Measurements from ENCODE around the gene ROBO1. TPM values are rescaled to one million over a fixed set of nuclear protein-coding genes. Genes with fewer than 3 reads are reported as not detected.
A peak's percentile ranks its signal among the peaks of the same experiment; 100 is the strongest.

The ROBO1 gene
- total and polyA plus RNA-seq, 2 donors from 2014 or later = 2.1 to 22.1 TPM

DNA sequence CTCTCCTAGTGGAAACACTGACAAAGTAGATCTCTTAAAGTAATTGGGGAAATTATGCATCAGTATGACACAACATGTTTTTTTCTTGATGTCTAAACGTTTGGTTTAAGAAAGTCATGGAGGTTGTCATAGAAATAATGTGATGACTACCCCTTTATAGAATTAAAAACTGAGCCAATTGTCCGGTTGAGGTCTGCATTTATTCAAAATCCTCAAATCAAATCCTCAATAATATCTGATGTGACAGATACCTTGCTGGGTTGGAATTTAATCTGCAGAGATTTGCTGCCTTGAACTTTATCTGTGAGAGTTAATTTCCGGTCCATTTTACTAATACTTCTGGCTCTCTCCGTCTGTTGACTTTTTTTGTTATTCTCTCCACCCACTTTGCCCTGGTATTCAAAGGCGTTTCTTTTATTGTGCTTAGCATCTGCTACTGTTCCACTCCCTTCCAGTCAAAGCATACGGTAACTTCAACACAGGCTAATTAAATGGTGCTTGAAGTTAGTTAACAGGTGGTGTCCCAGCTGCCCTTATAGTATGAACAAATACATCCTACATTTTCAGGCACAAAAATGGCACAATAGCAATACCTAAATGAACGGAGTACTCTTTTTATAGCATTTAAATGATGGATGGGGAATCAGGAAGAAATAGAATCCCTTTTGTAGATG lies 628.3 kb downstream of the ROBO1 start:
- Histone ChIP-seq H3K27me3 (ENCODE audit: control insufficient read depth, insufficient read depth, low read length) (no peaks in the 10 kb centered on the region), H3K9me3 (ENCODE audit: control insufficient read depth in 2 of 3, insufficient read depth in 1 of 3, low read length in 3 of 3) (no peaks in the 10 kb centered on the region), H3K4me1 (ENCODE audit: control insufficient read depth in 2 of 3, insufficient read depth in 2 of 3, low read depth in 1 of 3, low read length in 3 of 3) (no peaks in the 10 kb centered on the region), H3K9ac (ENCODE audit: low read length in 3 of 3) (no peak overlapping the region), H3K36me3 (ENCODE audit: control insufficient read depth in 2 of 3, insufficient read depth in 3 of 3, low read length in 3 of 3) (no peaks in the 10 kb centered on the region), H3K27ac (ENCODE audit: low read depth in 2 of 2, low read length in 2 of 2) (no peak overlapping the region), H3K4me3 (ENCODE audit: low read length in 3 of 3) (no peak overlapping the region)
- no peak for FAIRE-seq
- DNase-seq = peak in 1 of 5 donors; percentile 6
- no peak for TF ChIP-seq CTCF (IDR thresholded peaks at IDR 0.05; ENCODE audit: borderline replicate concordance, extremely low read depth, insufficient read depth)
- intact Hi-C loops (cut with DNase I) = no loop called here

GRCh38 chr3:79125313-79125984 lies 642.3 kb downstream of the ROBO1 start:
- no peak for FAIRE-seq
- Histone ChIP-seq H3K27ac (ENCODE audit: low read depth in 2 of 2, low read length in 2 of 2) (no peak overlapping the region), H3K9me3 (ENCODE audit: control insufficient read depth in 2 of 3, insufficient read depth in 1 of 3, low read length in 3 of 3) (no peaks in the 10 kb centered on the region), H3K36me3 (ENCODE audit: control insufficient read depth in 2 of 3, insufficient read depth in 3 of 3, low read length in 3 of 3) (no peaks in the 10 kb centered on the region), H3K27me3 (ENCODE audit: control insufficient read depth, insufficient read depth, low read length) (no peaks in the 10 kb centered on the region), H3K4me3 (ENCODE audit: low read length in 3 of 3) (no peak overlapping the region), H3K4me1 (ENCODE audit: control insufficient read depth in 2 of 3, insufficient read depth in 2 of 3, low read depth in 1 of 3, low read length in 3 of 3) (no peaks in the 10 kb centered on the region), H3K9ac (ENCODE audit: low read length in 3 of 3) (no peak overlapping the region)
- intact Hi-C loops (cut with DNase I) = no loop called here
- no peak for TF ChIP-seq CTCF (IDR thresholded peaks at IDR 0.05; ENCODE audit: borderline replicate concordance, extremely low read depth, insufficient read depth)
- DNase-seq = peak in 1 of 5 donors; percentile 35

DNA sequence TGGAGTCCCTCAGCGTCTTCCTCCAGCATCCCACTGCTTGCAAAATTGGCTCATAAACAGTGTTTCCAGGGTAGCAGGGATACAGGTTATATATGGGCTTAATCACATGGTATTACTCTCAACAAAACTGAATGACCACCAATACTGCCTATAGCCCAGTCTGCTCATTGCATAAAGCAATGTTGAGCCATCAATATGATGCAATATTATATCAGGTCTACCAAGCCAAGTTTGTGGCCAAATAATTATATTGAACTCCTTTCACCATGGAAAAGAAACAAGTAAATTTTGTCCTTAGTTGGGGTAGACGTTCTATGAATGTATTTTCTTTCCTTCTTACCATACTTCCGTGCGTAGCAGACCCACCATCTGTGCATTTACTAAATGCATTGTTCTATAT lies 652.3 kb downstream of the ROBO1 start:
- no peaks in the 10 kb centered on the region for H3K36me3 ChIP-seq (ENCODE audit: control insufficient read depth in 2 of 3, insufficient read depth in 3 of 3, low read length in 3 of 3)
- H3K9me3 ChIP-seq (ENCODE audit: control insufficient read depth in 2 of 3, insufficient read depth in 1 of 3, low read length in 3 of 3) = no peaks in the 10 kb centered on the region
- intact Hi-C loops (cut with DNase I) = no loop called here
- TF ChIP-seq CTCF (IDR thresholded peaks at IDR 0.05; ENCODE audit: borderline replicate concordance, extremely low read depth, insufficient read depth) = no peak
- FAIRE-seq = no peak
- H3K4me3 ChIP-seq (ENCODE audit: low read length in 3 of 3) = no peak overlapping the region
- H3K27ac ChIP-seq (ENCODE audit: low read depth in 2 of 2, low read length in 2 of 2) = no peak overlapping the region
- no peak overlapping the region for H3K9ac ChIP-seq (ENCODE audit: low read length in 3 of 3)
- DNase-seq = no peak
- H3K27me3 ChIP-seq (ENCODE audit: control insufficient read depth, insufficient read depth, low read length) = no peaks in the 10 kb centered on the region
- H3K4me1 ChIP-seq (ENCODE audit: control insufficient read depth in 2 of 3, insufficient read depth in 2 of 3, low read depth in 1 of 3, low read length in 3 of 3) = no peaks in the 10 kb centered on the region

All from kidney (tissue), 14 donors.